WTC11 (cell line): ENCODE measurements around the gene HCST. TPM values are rescaled to one million over a fixed set of nuclear protein-coding genes. Genes with fewer than 3 reads are reported as not detected.

Experiments
- ATAC-seq: fragments of 200-7000 bp; cut with Tn5 transposase; 2 replicates; pipeline ENCODE4 v1.10.0; 2021; ENCODE audit warnings: mild to moderate bottlenecking, moderate library complexity
- CTCF ChIA-PET: fragments of 300-600 bp; sonication (Branson Sonifier 250); formaldehyde crosslinking; loops from one replicate; lab custom pipeline; 2021; ENCODE audit warnings: antibody characterized with exemption; lab: Charles Lee
- POLR2A ChIA-PET: fragments of 350-600 bp; sonication (Branson Sonifier 250); formaldehyde crosslinking; loops from one replicate; lab custom pipeline; 2021; ENCODE audit warnings: antibody characterized with exemption; lab: Charles Lee
- DNase-seq: peaks from one replicate; pipeline ENCODE4 v3.0.0; 2021; ENCODE audit warnings: low spot score
- H3K27ac Mint-ChIP-seq: 2 replicates; pipeline ENCODE4 v1.8.0; 2021; ENCODE audit warnings: mixed read lengths
- H3K27me3 Mint-ChIP-seq: 2 replicates; pipeline ENCODE4 v1.8.0; 2021; ENCODE audit warnings: low read depth, mild to moderate bottlenecking, moderate library complexity, mixed read lengths
- H3K36me3 Mint-ChIP-seq: 2 replicates; pipeline ENCODE4 v1.8.0; 2021; ENCODE audit warnings: mixed read lengths
- H3K4me1 Mint-ChIP-seq: 2 replicates; pipeline ENCODE4 v1.8.0; 2022; ENCODE audit warnings: mixed read lengths
- H3K4me3 Mint-ChIP-seq: 2 replicates; pipeline ENCODE4 v1.8.0; 2021; ENCODE audit warnings: mild to moderate bottlenecking, moderate library complexity, mixed read lengths
- H3K9me3 Mint-ChIP-seq: 2 replicates; pipeline ENCODE4 v1.8.0; 2021; ENCODE audit warnings: mixed read lengths
- AFF4 ChIP-seq: sonication (generic); formaldehyde crosslinking; IDR thresholded peaks from 2 replicates; pipeline ENCODE4 v1.8.1; 2023; ENCODE audit warnings: mild to moderate bottlenecking, missing genetic modification reagents, borderline replicate concordance
- AR ChIP-seq: fragments of 250-450 bp; sonication (Bioruptor Pico); IDR thresholded peaks from 2 replicates; pipeline ENCODE4 v1.9.0; 2021; ENCODE audit warnings: mild to moderate bottlenecking
- ARID4B ChIP-seq: sonication (generic); formaldehyde crosslinking; IDR thresholded peaks from 2 replicates; pipeline ENCODE4 v1.8.0; 2023; ENCODE audit warnings: missing genetic modification reagents, mild to moderate bottlenecking, borderline replicate concordance
- E2F4 ChIP-seq: sonication (generic); formaldehyde crosslinking; IDR thresholded peaks from 2 replicates; pipeline ENCODE4 v1.8.1; 2022; ENCODE audit warnings: low read depth, mild to moderate bottlenecking, moderate library complexity, missing genetic modification reagents, borderline replicate concordance
- GTF2I ChIP-seq: fragments of 250-450 bp; sonication (Bioruptor Pico); conservative IDR thresholded peaks from 2 replicates; pipeline ENCODE4 v1.4.0; 2021; ENCODE audit warnings: mild to moderate bottlenecking
- NFE2L1 ChIP-seq: sonication (generic); formaldehyde crosslinking; IDR thresholded peaks from 2 replicates; pipeline ENCODE4 v1.8.1; 2023; ENCODE audit warnings: missing genetic modification reagents
- USF2 ChIP-seq: sonication (generic); formaldehyde crosslinking; IDR thresholded peaks from 2 replicates; pipeline ENCODE4 v1.8.1; 2023; ENCODE audit warnings: mild to moderate bottlenecking, missing genetic modification reagents, moderate library complexity
- ZNF396 ChIP-seq: fragments of 250-450 bp; sonication (Bioruptor Pico); IDR thresholded peaks from 2 replicates; pipeline ENCODE4 v1.8.0; 2021; ENCODE audit warnings: mild to moderate bottlenecking, moderate library complexity, borderline replicate concordance
- ZNF425 ChIP-seq: fragments of 250-450 bp; sonication (Bioruptor Pico); conservative IDR thresholded peaks from 2 replicates; pipeline ENCODE4 v1.9.0; 2021; ENCODE audit warnings: mild to moderate bottlenecking
- total RNA-seq: library from RNA; stranded (reverse); gene quantifications from 3 replicates; pipeline ENCODE4 v1.2.3, GENCODE V29; 2021
- TF ChIP-seq, protein P1 (sequence below): fragments of 250-450 bp; sonication (Bioruptor Pico); IDR thresholded peaks from 2 replicates; pipeline ENCODE4 v1.9.0; 2021; ENCODE audit warnings: moderate library complexity, mild to moderate bottlenecking, inconsistent platforms, borderline replicate concordance
- TF ChIP-seq, protein P2 (sequence below): sonication (generic); formaldehyde crosslinking; IDR thresholded peaks from 2 replicates; pipeline ENCODE4 v1.8.0; 2022; ENCODE audit warnings: missing genetic modification reagents

The HCST gene
- total RNA-seq, 1 experiment from 2014 or later = 1.9 TPM

DNA sequence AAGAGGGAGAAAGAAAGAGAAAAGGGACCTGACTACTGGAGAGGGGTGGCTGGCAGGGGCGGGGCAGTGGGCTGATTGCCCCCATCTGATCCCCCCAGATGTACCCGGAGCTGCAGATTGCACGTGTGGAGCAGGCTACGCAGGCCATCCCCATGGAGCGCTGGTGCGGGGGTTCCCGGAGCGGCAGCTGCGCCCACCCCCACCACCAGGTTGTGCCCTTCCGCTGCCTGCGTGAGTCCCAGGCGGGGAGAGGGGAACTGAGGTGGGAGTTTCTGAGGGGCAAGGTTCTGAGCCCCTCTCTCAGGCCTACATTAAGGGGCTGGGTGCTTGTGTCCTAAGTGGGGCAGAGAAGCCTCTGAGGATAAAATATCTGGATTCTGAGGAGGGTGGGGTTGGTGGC lies 31.5 kb upstream of the HCST start (continued):
- TF ChIP-seq AFF4 (CRISPR knock-in tag) (no peak), GTF2I (CRISPR knock-in tag) (no peak), ARID4B (CRISPR knock-in tag) (no peak), ZNF396 (no peak), USF2 (CRISPR knock-in tag) (no peak)
- TF ChIP-seq, protein P1, sequence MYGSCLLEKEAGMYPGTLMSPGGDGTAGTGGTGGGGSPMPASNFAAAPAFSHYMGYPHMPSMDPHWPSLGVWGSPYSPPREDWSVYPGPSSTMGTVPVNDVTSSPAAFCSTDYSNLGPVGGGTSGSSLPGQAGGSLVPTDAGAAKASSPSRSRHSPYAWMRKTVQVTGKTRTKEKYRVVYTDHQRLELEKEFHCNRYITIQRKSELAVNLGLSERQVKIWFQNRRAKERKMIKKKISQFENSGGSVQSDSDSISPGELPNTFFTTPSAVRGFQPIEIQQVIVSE = no peak

DNA sequence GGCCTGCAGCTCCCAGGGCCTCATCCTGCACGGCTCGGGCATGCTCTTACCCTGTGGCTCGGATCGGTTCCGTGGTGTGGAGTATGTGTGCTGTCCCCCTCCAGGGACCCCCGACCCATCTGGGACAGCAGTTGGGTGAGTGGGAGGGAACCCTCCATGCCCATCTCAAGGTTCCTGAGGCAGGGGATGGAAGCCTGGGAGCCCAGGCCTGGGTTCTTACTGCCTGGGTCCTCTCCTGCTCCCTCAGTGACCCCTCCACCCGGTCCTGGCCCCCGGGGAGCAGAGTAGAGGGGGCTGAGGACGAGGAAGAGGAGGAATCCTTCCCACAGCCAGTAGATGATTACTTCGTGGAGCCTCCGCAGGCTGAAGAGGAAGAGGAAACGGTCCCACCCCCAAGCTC lies 30.7 kb upstream of the HCST start:
- H3K36me3 Mint-ChIP-seq = no peaks in the 10 kb centered on the region
- POLR2A ChIA-PET = interaction anchor here (0.7 kb wide), 1 partner anchor 36 kb away, joined by 3 read pairs; no protein-coding TSS in a partner anchor
- H3K27me3 Mint-ChIP-seq = peaks cover 34% of the 10 kb centered on the region
- H3K4me1 Mint-ChIP-seq = peaks cover 26% of the 10 kb centered on the region
- no peak for DNase-seq
- H3K4me3 Mint-ChIP-seq = no peak overlapping the region
- CTCF ChIA-PET = interaction anchor here (0.8 to 3.7 kb wide), 8 partner anchors 8 to 182 kb away, joined by 3 to 22 read pairs (median 4); partner anchors contain the start of gene THAP8
- no peak for ATAC-seq
- no peak overlapping the region for H3K27ac Mint-ChIP-seq
- H3K9me3 Mint-ChIP-seq = no peaks in the 10 kb centered on the region
- no peak for TF ChIP-seq NFE2L1 (CRISPR knock-in tag)

DNA sequence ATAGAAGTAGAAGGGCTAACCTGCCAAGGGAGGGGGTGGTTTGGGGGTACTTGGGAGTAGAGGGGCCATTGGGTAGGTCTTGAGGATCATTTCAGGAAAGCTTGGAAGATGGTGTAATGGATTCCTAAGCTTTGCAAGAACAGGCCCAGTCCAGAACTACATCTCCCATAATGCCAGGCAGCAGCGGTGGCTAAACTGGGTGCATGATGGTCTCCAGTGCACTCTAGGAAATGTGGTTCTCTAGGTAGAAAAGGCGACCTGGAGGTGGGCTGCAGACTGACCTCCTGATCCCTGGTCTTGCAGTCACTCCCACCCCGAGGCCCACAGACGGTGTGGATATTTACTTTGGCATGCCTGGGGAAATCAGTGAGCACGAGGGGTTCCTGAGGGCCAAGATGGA lies 30.1 kb upstream of the HCST start:
- peaks cover 26% of the 10 kb centered on the region for H3K4me1 Mint-ChIP-seq
- ATAC-seq (peak; percentile 13), DNase-seq (peak; percentile 34)
- no peaks in the 10 kb centered on the region for H3K36me3 Mint-ChIP-seq
- peaks cover 34% of the 10 kb centered on the region for H3K27me3 Mint-ChIP-seq
- H3K27ac Mint-ChIP-seq = no peak overlapping the region
- no peaks in the 10 kb centered on the region for H3K9me3 Mint-ChIP-seq
- H3K4me3 Mint-ChIP-seq = no peak overlapping the region
- POLR2A ChIA-PET = no interaction called here
- CTCF ChIA-PET = interaction anchor here (0.8 to 1.4 kb wide), 4 partner anchors 10 to 128 kb away, joined by 3 to 7 read pairs (median 3); no protein-coding TSS in a partner anchor
- TF ChIP-seq, protein P2, sequence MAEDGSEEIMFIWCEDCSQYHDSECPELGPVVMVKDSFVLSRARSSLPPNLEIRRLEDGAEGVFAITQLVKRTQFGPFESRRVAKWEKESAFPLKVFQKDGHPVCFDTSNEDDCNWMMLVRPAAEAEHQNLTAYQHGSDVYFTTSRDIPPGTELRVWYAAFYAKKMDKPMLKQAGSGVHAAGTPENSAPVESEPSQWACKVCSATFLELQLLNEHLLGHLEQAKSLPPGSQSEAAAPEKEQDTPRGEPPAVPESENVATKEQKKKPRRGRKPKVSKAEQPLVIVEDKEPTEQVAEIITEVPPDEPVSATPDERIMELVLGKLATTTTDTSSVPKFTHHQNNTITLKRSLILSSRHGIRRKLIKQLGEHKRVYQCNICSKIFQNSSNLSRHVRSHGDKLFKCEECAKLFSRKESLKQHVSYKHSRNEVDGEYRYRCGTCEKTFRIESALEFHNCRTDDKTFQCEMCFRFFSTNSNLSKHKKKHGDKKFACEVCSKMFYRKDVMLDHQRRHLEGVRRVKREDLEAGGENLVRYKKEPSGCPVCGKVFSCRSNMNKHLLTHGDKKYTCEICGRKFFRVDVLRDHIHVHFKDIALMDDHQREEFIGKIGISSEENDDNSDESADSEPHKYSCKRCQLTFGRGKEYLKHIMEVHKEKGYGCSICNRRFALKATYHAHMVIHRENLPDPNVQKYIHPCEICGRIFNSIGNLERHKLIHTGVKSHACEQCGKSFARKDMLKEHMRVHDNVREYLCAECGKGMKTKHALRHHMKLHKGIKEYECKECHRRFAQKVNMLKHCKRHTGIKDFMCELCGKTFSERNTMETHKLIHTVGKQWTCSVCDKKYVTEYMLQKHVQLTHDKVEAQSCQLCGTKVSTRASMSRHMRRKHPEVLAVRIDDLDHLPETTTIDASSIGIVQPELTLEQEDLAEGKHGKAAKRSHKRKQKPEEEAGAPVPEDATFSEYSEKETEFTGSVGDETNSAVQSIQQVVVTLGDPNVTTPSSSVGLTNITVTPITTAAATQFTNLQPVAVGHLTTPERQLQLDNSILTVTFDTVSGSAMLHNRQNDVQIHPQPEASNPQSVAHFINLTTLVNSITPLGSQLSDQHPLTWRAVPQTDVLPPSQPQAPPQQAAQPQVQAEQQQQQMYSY = no peak
- TF ChIP-seq AR (no peak), ZNF396 (no peak), ZNF425 (CRISPR knock-in tag) (no peak), E2F4 (CRISPR knock-in tag) (no peak)
